ENCODE measurements around the gene IL1R2.

- TF ChIP-seq CTCF (conservative IDR thresholded peaks at IDR 0.05; ENCODE audit: low read length) (no peak), EZH2phosphoT487 (IDR thresholded peaks at IDR 0.05; ENCODE audit: borderline replicate concordance, low read depth, low read length) (no peak)
Observed at GRCh38 chr2:102052365-102052764, 60.6 kb downstream of the IL1R2 start.

Data from OCI-LY7 (cell line).